H1 (cell line): ENCODE results near the gene SPACA4. TPM values are rescaled to one million over a fixed set of nuclear protein-coding genes. Genes with fewer than 3 reads are reported as not detected.

Experiments
- CTCF ChIA-PET: fragments of 300-600 bp; sonication (Branson Sonifier 250); formaldehyde crosslinking; loops from one replicate; lab custom pipeline; 2021; ENCODE audit not compliant: partially characterized antibody; lab: Charles Lee
- POLR2A ChIA-PET: fragments of 300-600 bp; sonication (Branson Sonifier 250); formaldehyde crosslinking; loops from one replicate; lab custom pipeline; 2021; ENCODE audit warnings: inconsistent platforms; ENCODE audit not compliant: partially characterized antibody; lab: Charles Lee
- DNase-seq, 2 experiments: peaks; one replicate each; pipeline versions ENCODE4 v3.0.0 to v3.0.0-alpha.2; 2010 to 2022; ENCODE audit warnings: low spot score in 2 of 2, low read depth in 1 of 2, mixed read lengths in 1 of 2
- FAIRE-seq: peaks from 2 replicates; lab custom pipeline; 2011; peaks lifted over from hg19 to GRCh38; lab: Jason Lieb, UNC
- H2AFZ ChIP-seq: 2 replicates; pipeline ENCODE4 v1.8.1; 2012; ENCODE audit warnings: low read length, inconsistent platforms
- H2AK5ac ChIP-seq: 2 replicates; pipeline ENCODE4 v1.6.1; 2013; ENCODE audit warnings: low read depth, low read length
- H2BK120ac ChIP-seq: replicated peaks from 2 replicates; pipeline ENCODE3; 2013; ENCODE audit warnings: low read depth, low read length, inconsistent platforms
- H2BK12ac ChIP-seq: 2 replicates; pipeline ENCODE4 v1.6.1; 2013; ENCODE audit warnings: low read depth, low read length
- H2BK15ac ChIP-seq: 2 replicates; pipeline ENCODE4 v1.6.1; 2013; ENCODE audit warnings: low read length
- H2BK20ac ChIP-seq: 2 replicates; pipeline ENCODE4 v1.6.1; 2013; ENCODE audit warnings: low read length
- H2BK5ac ChIP-seq: 2 replicates; pipeline ENCODE4 v1.6.1; 2013; ENCODE audit warnings: low read depth, low read length
- H3K14ac ChIP-seq: 2 replicates; pipeline ENCODE4 v1.6.1; 2013; ENCODE audit warnings: inconsistent platforms; ENCODE audit not compliant: insufficient read length
- H3K18ac ChIP-seq: 2 replicates; pipeline ENCODE4 v1.6.1; 2013; ENCODE audit warnings: low read length; ENCODE audit errors: extremely low read depth
- H3K23ac ChIP-seq: 2 replicates; pipeline ENCODE4 v1.6.1; 2013; ENCODE audit warnings: inconsistent platforms; ENCODE audit not compliant: insufficient read length
- H3K23me2 ChIP-seq: 2 replicates; pipeline ENCODE4 v1.6.1; 2013; ENCODE audit warnings: low read depth, low read length
- H3K27ac ChIP-seq: 2 replicates; pipeline ENCODE4 v1.6.1; 2011; ENCODE audit warnings: low read depth, low read length, inconsistent platforms
- H3K27me3 ChIP-seq, 4 experiments: replicated peaks in 1 of 4; 1 replicate in 1 of 4; 2 replicates in 3 of 4; pipeline versions ENCODE4 v1.6.1 to v1.8.1; 2011 to 2013; ENCODE audit warnings: low read length in 3 of 4, mild to moderate bottlenecking in 3 of 4, inconsistent platforms in 2 of 4, mixed read lengths in 2 of 4, moderate library complexity in 1 of 4; ENCODE audit not compliant: control insufficient read depth in 3 of 4, insufficient read depth in 3 of 4; ENCODE audit errors: extremely low read depth in 1 of 4
- H3K36me3 ChIP-seq, 4 experiments: 2 replicates each; pipeline versions ENCODE4 v1.6.1 to v1.8.1; 2011 to 2013; ENCODE audit warnings: mild to moderate bottlenecking in 4 of 4, low read length in 3 of 4, moderate library complexity in 2 of 4, control low read depth in 1 of 4, inconsistent platforms in 1 of 4; ENCODE audit not compliant: insufficient read depth in 4 of 4, control insufficient read depth in 2 of 4
- H3K4ac ChIP-seq: replicated peaks from 2 replicates; pipeline ENCODE3; 2013; ENCODE audit warnings: low read length, low read depth, mixed read lengths, inconsistent platforms; ENCODE audit not compliant: insufficient read length
- H3K4me1 ChIP-seq, 4 experiments: replicated peaks in 1 of 4; 1 replicate in 1 of 4; 2 replicates in 3 of 4; pipeline versions ENCODE4 v1.6.1 to v1.8.1; 2011 to 2013; ENCODE audit warnings: low read length in 3 of 4, inconsistent platforms in 2 of 4, mixed read lengths in 1 of 4; ENCODE audit not compliant: insufficient read depth in 4 of 4, control insufficient read depth in 3 of 4
- H3K4me2 ChIP-seq, 2 experiments: 2 replicates each; pipeline versions ENCODE4 v1.6.1 to v1.8.1; 2011 to 2013; ENCODE audit warnings: low read depth in 2 of 2, low read length in 2 of 2, control low read depth in 1 of 2, inconsistent platforms in 1 of 2, mild to moderate bottlenecking in 1 of 2; ENCODE audit not compliant: insufficient read depth in 1 of 2
- H3K4me3 ChIP-seq, 4 experiments: fragments of 200-600, 300-600 bp in 1 of 4; sonication (generic), shearing (Covaris generic), sonication (Bioruptor Twin) in 1 of 4; 2 replicates each; pipeline versions ENCODE4 v1.5.1 to v1.8.1; 2011 to 2016; ENCODE audit warnings: low read length in 4 of 4, low read depth in 3 of 4, control low read depth in 2 of 4, inconsistent platforms in 2 of 4, mild to moderate bottlenecking in 2 of 4, mixed read lengths in 1 of 4, moderate library complexity in 1 of 4; ENCODE audit not compliant: insufficient read depth in 2 of 4; ENCODE audit errors: extremely low read depth in 1 of 4
- H3K56ac ChIP-seq: replicated peaks from 2 replicates; pipeline ENCODE3; 2013; ENCODE audit warnings: low read depth, mild to moderate bottlenecking, mixed read lengths, low read length, inconsistent platforms; ENCODE audit not compliant: insufficient read length
- H3K79me1 ChIP-seq: 2 replicates; pipeline ENCODE4 v1.6.1; 2013; ENCODE audit warnings: low read depth, low read length, control low read depth
- H3K79me2 ChIP-seq, 2 experiments: 2 replicates each; pipeline versions ENCODE4 v1.6.1 to v1.8.1; 2012 to 2013; ENCODE audit warnings: low read length in 2 of 2, mild to moderate bottlenecking in 2 of 2, inconsistent platforms in 1 of 2; ENCODE audit not compliant: insufficient read depth in 2 of 2, control insufficient read depth in 1 of 2
- H3K9ac ChIP-seq, 4 experiments: replicated peaks in 1 of 4; 1 replicate in 1 of 4; 2 replicates in 3 of 4; pipeline versions ENCODE4 v1.6.1 to v1.8.1; 2011 to 2013; ENCODE audit warnings: low read depth in 3 of 4, low read length in 3 of 4, control low read depth in 2 of 4, mild to moderate bottlenecking in 2 of 4, moderate library complexity in 2 of 4, inconsistent platforms in 1 of 4; ENCODE audit errors: extremely low read depth in 1 of 4
- H3K9me3 ChIP-seq, 2 experiments: 2 replicates each; pipeline versions ENCODE4 v1.6.1 to v1.8.1; 2012 to 2013; ENCODE audit warnings: mild to moderate bottlenecking in 2 of 2, moderate library complexity in 2 of 2, control low read depth in 1 of 2, inconsistent platforms in 1 of 2, low read depth in 1 of 2, low read length in 1 of 2, mixed read lengths in 1 of 2; ENCODE audit not compliant: insufficient read depth in 2 of 2
- H4K20me1 ChIP-seq, 2 experiments: replicated peaks in 1 of 2; 2 replicates each; pipeline versions ENCODE3 to v1.8.1; 2011 to 2013; ENCODE audit warnings: inconsistent platforms in 2 of 2, low read length in 2 of 2, mild to moderate bottlenecking in 1 of 2; ENCODE audit not compliant: insufficient read depth in 2 of 2, control insufficient read depth in 1 of 2
- H4K5ac ChIP-seq: 2 replicates; pipeline ENCODE4 v1.6.1; 2013; ENCODE audit warnings: low read length, low read depth, mixed read lengths, inconsistent platforms; ENCODE audit not compliant: insufficient read length
- H4K8ac ChIP-seq: 2 replicates; pipeline ENCODE4 v1.8.0; 2013; ENCODE audit warnings: mild to moderate bottlenecking, moderate library complexity, low read length, inconsistent platforms; ENCODE audit not compliant: insufficient read depth; ENCODE audit errors: extremely low read depth
- H4K91ac ChIP-seq: replicated peaks from 2 replicates; pipeline ENCODE3; 2013; ENCODE audit warnings: low read length, mixed read lengths, inconsistent platforms; ENCODE audit not compliant: insufficient read length
- ASH2L ChIP-seq: fragments of 200-600, 300-600 bp; sonication (generic); IDR thresholded peaks from one replicate; pipeline ENCODE4 v1.7.1; 2017; ENCODE audit warnings: low read length
- BACH1 ChIP-seq: IDR thresholded peaks from 2 replicates; pipeline ENCODE4 v1.6.1; 2012; ENCODE audit warnings: low read length, improper control_type of control experiment
- FOSL1 ChIP-seq: IDR thresholded peaks from 2 replicates; pipeline ENCODE4 v1.6.1; 2011; ENCODE audit warnings: mild to moderate bottlenecking, low read depth, low read length, moderate library complexity; ENCODE audit not compliant: insufficient read depth
- GABPA ChIP-seq: IDR thresholded peaks from 2 replicates; pipeline ENCODE4 v1.6.1; 2011; ENCODE audit warnings: mild to moderate bottlenecking, low read length, moderate library complexity, borderline replicate concordance; ENCODE audit not compliant: insufficient read depth
- JUN ChIP-seq: IDR thresholded peaks from 2 replicates; pipeline ENCODE4 v1.6.1; 2011; ENCODE audit warnings: low read depth, mild to moderate bottlenecking, improper control_type of control experiment, low read length
- RNF2 ChIP-seq: fragments of 200-900, 300-1000 bp; sonication (generic); IDR thresholded peaks from 2 replicates; pipeline ENCODE4 v1.7.1; 2016; ENCODE audit warnings: borderline replicate concordance, low read depth, mild to moderate bottlenecking, antibody characterized with exemption, low read length; ENCODE audit not compliant: poor library complexity, severe bottlenecking; ENCODE audit errors: missing control alignments
- TCF12 ChIP-seq: IDR thresholded peaks from 2 replicates; pipeline ENCODE4 v1.6.1; 2011; ENCODE audit warnings: low read depth, mild to moderate bottlenecking, low read length
- WGBS, 2 experiments: shearing (Covaris generic) in 1 of 2; methylation state at CpG; one replicate each; pipeline versions ENCODE4 v1.1.6 to v1.1.7; 2013 to 2015; ENCODE audit warnings: low lambda C conversion rate in 2 of 2, mixed read lengths in 2 of 2, inconsistent platforms in 1 of 2, low coverage in 1 of 2, missing lambda C conversion rate in 1 of 2; ENCODE audit not compliant: insufficient replicate concordance in 2 of 2, insufficient coverage in 1 of 2, insufficient read length in 1 of 2; ENCODE audit errors: extremely low coverage in 1 of 2, missing lambda C conversion rate in 1 of 2; 5-methylcytosine and 5-hydroxymethylcytosine counted together
- polyA plus RNA-seq, 7 experiments: library from polyadenylated mRNA; depleted of rRNA in 3 of 7; stranded (reverse) in 5 of 7; unstranded in 2 of 7; fragments of >200 nt in 5 of 7; fragments of 200-250 nt in 2 of 7; gene quantifications; 1 replicate in 5 of 7; 2 replicates in 1 of 7; 4 replicates in 1 of 7; pipeline versions ENCODE4 v1.2.1 to v1.2.3, GENCODE V29; 2011 to 2013; ENCODE audit warnings: missing spikeins in 2 of 7, mixed read lengths in 2 of 7
- total RNA-seq: library from RNA; stranded (reverse); fragmentation: NEBNext Ultra II Directional; extraction: Animal tissue kit (Norgen Biotek cat#: 25700); gene quantifications from 2 replicates; pipeline ENCODE4 v1.2.1, GENCODE V29; 2021

SPACA4 gene
- total and polyA plus RNA-seq, 2 of the 8 experiments (the other 6 are each of a cell fraction or from before 2014, with no cell fraction given): not detected

GRCh38 chr19:48573163-48573505 lies 33.4 kb upstream of the SPACA4 start:
- Histone ChIP-seq H3K79me1 (no peaks in the 10 kb centered on the region), H4K91ac (no peak overlapping the region), H2BK5ac (no peak overlapping the region), H3K18ac (0 out of 2 replicates have a peak overlapping the region, but pooled peaks have one; percentile 24), H2BK12ac (peak overlapping the region; percentile 87), H3K23ac (no peak overlapping the region), H3K27ac (no peak overlapping the region; the same call in 1 of the 2 replicates), H3K9me3 (no peaks in the 10 kb centered on the region), H3K9ac (no peak overlapping the region), H3K23me2 (no peaks in the 10 kb centered on the region), H3K56ac (no peak overlapping the region), H3K14ac (no peak overlapping the region), H4K5ac (no peak overlapping the region), H4K8ac (peak overlapping the region; percentile 80; the same call in 1 of the 2 replicates), H2AFZ (peak overlapping the region; percentile 86), H3K79me2 (no peaks in the 10 kb centered on the region), H2AK5ac (no peak overlapping the region), H3K4me2 (no peak overlapping the region; a peak in 1 of 4 replicates), H3K27me3 (no peaks in the 10 kb centered on the region; a peak in 1 of 7 replicates), H3K4me3 (no peak overlapping the region), H3K36me3 (no peaks in the 10 kb centered on the region), H2BK120ac (peak overlapping the region; percentile 66), H4K20me1 (no peaks in the 10 kb centered on the region), H3K4ac (no peak overlapping the region), H2BK20ac (peak overlapping the region; percentile 55; the same call in 1 of the 2 replicates), H2BK15ac (no peak overlapping the region; the same call in 1 of the 2 replicates)
- ChIA-PET CTCF (interaction anchor here (0.7 to 4.6 kb wide), 12 partner anchors 10 to 1977 kb away, joined by 3 to 29 read pairs (median 5); no protein-coding TSS in a partner anchor), POLR2A (interaction anchor here (0.6 to 2.4 kb wide), 9 partner anchors 10 to 159 kb away, joined by 3 to 9 read pairs (median 4); partner anchors contain the start of gene FAM83E)
- FAIRE-seq (no peak), DNase-seq (no peak)
- WGBS, 2 experiments: 67% methylated on average over 12 of the region's 12 CpGs; no CpG with 5 or more reads in 1 of the 2 experiments
- TF ChIP-seq RNF2 (no peak), BACH1 (no peak), ASH2L (no peak), TCF12 (no peak), GABPA (no peak), FOSL1 (no peak), JUN (no peak)
- TF ChIP-seq, all 59 proteins: peak for 0
- H3K4me1 ChIP-seq: peaks cover 0 to 8% (median 3%) of the 10 kb centered on the region in 4 experiments; a peak in 5 of 7 replicates
